Body of pancreas (tissue), 4 donors: ENCODE data around the gene PDE6B.

Experiments used
- CTCF ChIP-seq, 7 experiments: fragments of 450-650 bp in 4 of 7; fragments of 200-600 bp in 3 of 7; sonication (generic) in 3 of 7; IDR thresholded peaks; one replicate each; pipeline ENCODE4 v1.5.1; 2016 to 2019; ENCODE audit warnings: antibody characterized with exemption in 7 of 7
- POLR2A ChIP-seq, 3 donors: fragments of 450-650 bp; IDR thresholded peaks; one replicate each; pipeline ENCODE4 v1.6.1; 2016; ENCODE audit warnings: antibody characterized with exemption in 3 of 3, mild to moderate bottlenecking in 2 of 3

GRCh38 chr4:605702-606425 is 19.5 kb upstream of the PDE6B start:
- no peak for TF ChIP-seq CTCF (IDR thresholded peaks at IDR 0.05)
- no peak for TF ChIP-seq POLR2A (IDR thresholded peaks at IDR 0.05)
